NCI-H2029 treated with DMSO at 0.1 percent for 48 hours (cell line): ENCODE results near the gene GIMAP2.
"Not testable (repeated sequence)": the region's sequence is repeated elsewhere in the genome, so short reads cannot be mapped to it uniquely, and the experiment has no call there.

Experiments
- DNase-seq: peaks from one replicate; lab custom pipeline; 2025; lab: John Stamatoyannopoulos, UW

The GIMAP2 gene

GRCh38 chr7:150676854-150677253 is 8.7 kb upstream of the GIMAP2 start:
- not testable (repeated sequence) for DNase-seq

- not testable (repeated sequence) for DNase-seq
These were observed 6.9 kb upstream of the GIMAP2 start for GRCh38 chr7:150678601-150679000.

- DNase-seq: not testable (repeated sequence)
These were observed 5.1 kb upstream of the GIMAP2 start for GRCh38 chr7:150680364-150680763.

GRCh38 chr7:150686030-150686631 is 625 bp downstream of the GIMAP2 start:
- DNase-seq: no peak

GRCh38 chr7:150688630-150689029 is 3.1 kb downstream of the GIMAP2 start:
- no peak for DNase-seq

GRCh38 chr7:150695654-150696053 is 10.1 kb downstream of the GIMAP2 start:
- DNase-seq: no peak

- no peak for DNase-seq
These were observed 17.7 kb downstream of the GIMAP2 start for GRCh38 chr7:150703209-150703608.

GRCh38 chr7:150715293-150715692 is 29.8 kb downstream of the GIMAP2 start:
- no peak for DNase-seq

GRCh38 chr7:150715738-150716137 is 30.2 kb downstream of the GIMAP2 start:
- no peak for DNase-seq

- DNase-seq: no peak
These were observed 30.9 kb downstream of the GIMAP2 start, which contains the start of gene GIMAP1 for GRCh38 chr7:150716368-150716767. TSS of gene GIMAP1 (plus strand) at chr7:150716613. CDS start at chr7:150719048, 2,435 bp downstream.

- no peak for DNase-seq
These were observed 31.4 kb downstream of the GIMAP2 start for GRCh38 chr7:150716939-150717338.

- no peak for DNase-seq
These were observed 32.4 kb downstream of the GIMAP2 start for GRCh38 chr7:150717814-150718420.

- DNase-seq: no peak
These were observed 33.9 kb downstream of the GIMAP2 start for GRCh38 chr7:150719436-150719835.

- no peak for DNase-seq
These were observed 34.7 kb downstream of the GIMAP2 start for GRCh38 chr7:150719960-150720891.

GRCh38 chr7:150721970-150722373 is 36.5 kb downstream of the GIMAP2 start:
- no peak for DNase-seq

GRCh38 chr7:150722431-150722931 is 37.0 kb downstream of the GIMAP2 start:
- no peak for DNase-seq

GRCh38 chr7:150723467-150723866 is 38.0 kb downstream of the GIMAP2 start:
- no peak for DNase-seq

- DNase-seq: no peak
These were observed 41.9 kb downstream of the GIMAP2 start for GRCh38 chr7:150727381-150727780.

GRCh38 chr7:150728011-150728410 is 42.5 kb downstream of the GIMAP2 start:
- DNase-seq: no peak

GRCh38 chr7:150728609-150729008 is 43.1 kb downstream of the GIMAP2 start:
- no peak for DNase-seq

- no peak for DNase-seq
These were observed 46.4 kb downstream of the GIMAP2 start for GRCh38 chr7:150731916-150732315.

- DNase-seq: no peak
These were observed 47.4 kb downstream of the GIMAP2 start for GRCh38 chr7:150732786-150733481.
